ENCODE data around the gene COP1.

The COP1 gene

GRCh38 chr1:176198413-176198812 lies 8.7 kb downstream of the COP1 start:
- no peak for DNase-seq

GRCh38 chr1:176196728-176197127 lies 10.4 kb downstream of the COP1 start:
- no peak for DNase-seq

GRCh38 chr1:176195547-176195946 lies 11.5 kb downstream of the COP1 start:
- DNase-seq: no peak

GRCh38 chr1:176193663-176194062 lies 13.4 kb downstream of the COP1 start:
- no peak for DNase-seq

GRCh38 chr1:176193023-176193422 lies 14.1 kb downstream of the COP1 start:
- no peak for DNase-seq

- DNase-seq: no peak
Observed at GRCh38 chr1:176188604-176189003, 18.5 kb downstream of the COP1 start.

GRCh38 chr1:176187001-176187400 lies 20.1 kb downstream of the COP1 start:
- no peak for DNase-seq

- DNase-seq: no peak
Observed at GRCh38 chr1:176183618-176184017, 23.5 kb downstream of the COP1 start.

- DNase-seq: no peak
Observed at GRCh38 chr1:176178316-176178715, 28.8 kb downstream of the COP1 start.

- DNase-seq: no peak
Observed at GRCh38 chr1:176177764-176178163, 29.3 kb downstream of the COP1 start.

GRCh38 chr1:176174108-176174507 lies 33.0 kb downstream of the COP1 start:
- DNase-seq: no peak

- no peak for DNase-seq
Observed at GRCh38 chr1:176172215-176172614, 34.9 kb downstream of the COP1 start.

GRCh38 chr1:176167210-176167609 lies 39.9 kb downstream of the COP1 start:
- DNase-seq: no peak

GRCh38 chr1:176165573-176165972 lies 41.5 kb downstream of the COP1 start:
- no peak for DNase-seq

GRCh38 chr1:176164014-176164678 lies 42.9 kb downstream of the COP1 start:
- no peak for DNase-seq

GRCh38 chr1:176159993-176160392 lies 47.1 kb downstream of the COP1 start:
- DNase-seq: no peak

GRCh38 chr1:176157995-176158394 lies 49.1 kb downstream of the COP1 start:
- DNase-seq: no peak

- DNase-seq: no peak
Observed at GRCh38 chr1:176149939-176150807, 56.9 kb downstream of the COP1 start.

- no peak for DNase-seq
Observed at GRCh38 chr1:176144526-176144925, 62.6 kb downstream of the COP1 start.

- no peak for DNase-seq
Observed at GRCh38 chr1:176142973-176143372, 64.1 kb downstream of the COP1 start.

GRCh38 chr1:176141449-176141848 lies 65.6 kb downstream of the COP1 start:
- DNase-seq: no peak

GRCh38 chr1:176136891-176137290 lies 70.2 kb downstream of the COP1 start:
- no peak for DNase-seq

- no peak for DNase-seq
Observed at GRCh38 chr1:176134666-176135065, 72.4 kb downstream of the COP1 start.

GRCh38 chr1:176122282-176122681 lies 84.8 kb downstream of the COP1 start:
- DNase-seq: no peak
